Activated CD4-positive, alpha-beta memory T cell treated with anti-CD3 and anti-CD28 coated beads for 36 hours (primary cell): ENCODE measurements around the gene FAXDC2. TPM values are rescaled to one million over a fixed set of nuclear protein-coding genes. Genes with fewer than 3 reads are reported as not detected.

Source experiments
- CTCF ChIA-PET: fragments of 350-600 bp; sonication (Branson Sonifier 250); formaldehyde crosslinking; loops from one replicate; lab custom pipeline; 2021; ENCODE audit warnings: antibody characterized with exemption, inconsistent platforms; lab: Charles Lee
- POLR2A ChIA-PET: fragments of 350-600 bp; sonication (Branson Sonifier 250); formaldehyde crosslinking; loops from one replicate; lab custom pipeline; 2021; ENCODE audit warnings: antibody characterized with exemption; lab: Charles Lee
- DNase-seq: peaks from one replicate; pipeline ENCODE4 v3.0.0-alpha.2; 2020
- H3K27ac Mint-ChIP-seq: one replicate; pipeline ENCODE4 v1.8.0; 2021; ENCODE audit warnings: mixed read lengths
- H3K27me3 Mint-ChIP-seq: one replicate; pipeline ENCODE4 v1.8.0; 2021; ENCODE audit warnings: mixed read lengths
- H3K36me3 Mint-ChIP-seq: one replicate; pipeline ENCODE4 v1.8.0; 2021; ENCODE audit warnings: mixed read lengths
- H3K4me1 Mint-ChIP-seq: one replicate; pipeline ENCODE4 v1.8.0; 2021; ENCODE audit warnings: low read depth, mixed read lengths
- H3K4me3 Mint-ChIP-seq: one replicate; pipeline ENCODE4 v1.8.0; 2021; ENCODE audit warnings: mild to moderate bottlenecking, mixed read lengths
- H3K9me3 Mint-ChIP-seq: one replicate; pipeline ENCODE4 v1.8.0; 2021; ENCODE audit warnings: mixed read lengths
- intact Hi-C: fragments of 100-400 bp; cut with micrococcal nuclease; formaldehyde crosslinking; loops from one replicate; pipeline ENCODE4 v1.15.1; 2023
- total RNA-seq, 2 experiments: library from RNA; stranded (reverse); gene quantifications; one replicate each; pipeline ENCODE4 v1.2.3, GENCODE V29; 2021

FAXDC2 gene
- total RNA-seq, 2 experiments from 2014 or later, result not detected

- Mint-ChIP-seq H3K27me3 (no peaks in the 10 kb centered on the region), H3K4me1 (peaks cover 15% of the 10 kb centered on the region), H3K36me3 (peaks cover 66% of the 10 kb centered on the region), H3K9me3 (no peaks in the 10 kb centered on the region), H3K4me3 (no peak overlapping the region), H3K27ac (no peak overlapping the region)
- ChIA-PET POLR2A (no interaction called here), CTCF (interaction anchor here (5.8 kb wide), 1 partner anchor 161 kb away, joined by 35 read pairs; no protein-coding TSS in a partner anchor)
- intact Hi-C loops, result loop anchor here (1.0 to 2.0 kb wide), 2 partner anchors 53 to 162 kb away; no protein-coding TSS in a partner anchor
- peak; percentile 75 for DNase-seq
These were observed 38.5 kb downstream of the FAXDC2 start for GRCh38 chr5:154811653-154812465.

GRCh38 chr5:154811239-154811638 is 39.2 kb downstream of the FAXDC2 start:
- CTCF ChIA-PET, result interaction anchor here (5.8 kb wide), 1 partner anchor 161 kb away, joined by 35 read pairs; no protein-coding TSS in a partner anchor
- no peak overlapping the region for H3K27ac Mint-ChIP-seq

GRCh38 chr5:154806176-154806575 is 44.2 kb downstream of the FAXDC2 start:
- Mint-ChIP-seq H3K36me3 (peaks cover 61% of the 10 kb centered on the region), H3K9me3 (no peaks in the 10 kb centered on the region), H3K4me1 (peaks cover under 1% of the 10 kb centered on the region), H3K27ac (no peak overlapping the region), H3K4me3 (no peak overlapping the region), H3K27me3 (no peaks in the 10 kb centered on the region)
- intact Hi-C loops, result no loop called here
- ChIA-PET POLR2A (no interaction called here), CTCF (interaction anchor here (1.2 kb wide), 1 partner anchor 156 kb away, joined by 3 read pairs; no protein-coding TSS in a partner anchor)
- no peak for DNase-seq

More at GRCh38 chr5:154811239-154811638, 39.2 kb downstream of the FAXDC2 start:
- no peaks in the 10 kb centered on the region for H3K9me3 Mint-ChIP-seq
- H3K27me3 Mint-ChIP-seq, result no peaks in the 10 kb centered on the region
- no peak overlapping the region for H3K4me3 Mint-ChIP-seq
- DNase-seq, result no peak
- POLR2A ChIA-PET, result no interaction called here
- intact Hi-C loops, result no loop called here
- peaks cover 15% of the 10 kb centered on the region for H3K4me1 Mint-ChIP-seq
- peaks cover 60% of the 10 kb centered on the region for H3K36me3 Mint-ChIP-seq

GRCh38 chr5:154802050-154802449 is 48.4 kb downstream of the FAXDC2 start:
- peaks cover 5% of the 10 kb centered on the region for H3K4me1 Mint-ChIP-seq
- H3K9me3 Mint-ChIP-seq, result no peaks in the 10 kb centered on the region
- H3K27me3 Mint-ChIP-seq, result no peaks in the 10 kb centered on the region
- peaks cover 64% of the 10 kb centered on the region for H3K36me3 Mint-ChIP-seq
- intact Hi-C loops, result no loop called here
- ChIA-PET POLR2A (interaction anchor here (1.0 kb wide), 1 partner anchor 12 kb away, joined by 4 read pairs; no protein-coding TSS in a partner anchor), CTCF (no interaction called here)
- H3K27ac Mint-ChIP-seq, result no peak overlapping the region
- H3K4me3 Mint-ChIP-seq, result no peak overlapping the region
- no peak for DNase-seq

GRCh38 chr5:154801083-154801482 is 49.3 kb downstream of the FAXDC2 start:
- Mint-ChIP-seq H3K9me3 (no peaks in the 10 kb centered on the region), H3K4me1 (peaks cover 5% of the 10 kb centered on the region), H3K36me3 (peaks cover 71% of the 10 kb centered on the region), H3K27ac (peak overlapping the region; percentile 39), H3K27me3 (no peaks in the 10 kb centered on the region), H3K4me3 (no peak overlapping the region)
- POLR2A ChIA-PET, result no interaction called here
- CTCF ChIA-PET, result no interaction called here
- DNase-seq, result no peak
- intact Hi-C loops, result no loop called here

- intact Hi-C loops, result no loop called here
- CTCF ChIA-PET, result no interaction called here
- H3K4me3 Mint-ChIP-seq, result no peak overlapping the region
- peak overlapping the region; percentile 64 for H3K27ac Mint-ChIP-seq
- H3K27me3 Mint-ChIP-seq, result no peaks in the 10 kb centered on the region
- H3K36me3 Mint-ChIP-seq, result peaks cover 66% of the 10 kb centered on the region
- H3K9me3 Mint-ChIP-seq, result no peaks in the 10 kb centered on the region
- POLR2A ChIA-PET, result no interaction called here
- H3K4me1 Mint-ChIP-seq, result peaks cover 5% of the 10 kb centered on the region
- no peak for DNase-seq
These were observed 49.8 kb downstream of the FAXDC2 start for GRCh38 chr5:154800582-154800981.

GRCh38 chr5:154797762-154798161 is 52.6 kb downstream of the FAXDC2 start:
- no peak overlapping the region for H3K4me3 Mint-ChIP-seq
- no peaks in the 10 kb centered on the region for H3K27me3 Mint-ChIP-seq
- H3K27ac Mint-ChIP-seq, result no peak overlapping the region
- no peak for DNase-seq
- H3K9me3 Mint-ChIP-seq, result no peaks in the 10 kb centered on the region
- intact Hi-C loops, result no loop called here
- POLR2A ChIA-PET, result no interaction called here
- CTCF ChIA-PET, result no interaction called here
- peaks cover 61% of the 10 kb centered on the region for H3K36me3 Mint-ChIP-seq
- peaks cover 5% of the 10 kb centered on the region for H3K4me1 Mint-ChIP-seq

- POLR2A ChIA-PET, result no interaction called here
These were observed 55.2 kb downstream of the FAXDC2 start for GRCh38 chr5:154795235-154795596.

GRCh38 chr5:154794525-154795234 is 55.7 kb downstream of the FAXDC2 start:
- Mint-ChIP-seq H3K4me1 (no peaks in the 10 kb centered on the region), H3K27me3 (no peaks in the 10 kb centered on the region), H3K36me3 (peaks cover 49% of the 10 kb centered on the region), H3K27ac (no peak overlapping the region), H3K9me3 (no peaks in the 10 kb centered on the region), H3K4me3 (no peak overlapping the region)
- DNase-seq, result no peak
- CTCF ChIA-PET, result no interaction called here
- POLR2A ChIA-PET, result no interaction called here
- intact Hi-C loops, result no loop called here

More at GRCh38 chr5:154795235-154795596, 55.2 kb downstream of the FAXDC2 start:
- H3K27ac Mint-ChIP-seq, result no peak overlapping the region
- no peaks in the 10 kb centered on the region for H3K27me3 Mint-ChIP-seq
- no peak overlapping the region for H3K4me3 Mint-ChIP-seq
- H3K36me3 Mint-ChIP-seq, result peaks cover 49% of the 10 kb centered on the region
- CTCF ChIA-PET, result no interaction called here
- H3K4me1 Mint-ChIP-seq, result peaks cover 1% of the 10 kb centered on the region
- intact Hi-C loops, result no loop called here
- H3K9me3 Mint-ChIP-seq, result no peaks in the 10 kb centered on the region
- DNase-seq, result no peak

GRCh38 chr5:154793599-154794524 is 56.5 kb downstream of the FAXDC2 start:
- CTCF ChIA-PET, result no interaction called here
- H3K27me3 Mint-ChIP-seq, result no peaks in the 10 kb centered on the region
- peaks cover 42% of the 10 kb centered on the region for H3K36me3 Mint-ChIP-seq
- POLR2A ChIA-PET, result no interaction called here
- H3K4me3 Mint-ChIP-seq, result no peak overlapping the region
- H3K9me3 Mint-ChIP-seq, result no peaks in the 10 kb centered on the region
- H3K4me1 Mint-ChIP-seq, result no peaks in the 10 kb centered on the region
- intact Hi-C loops, result no loop called here
- no peak overlapping the region for H3K27ac Mint-ChIP-seq
- no peak for DNase-seq

- POLR2A ChIA-PET, result no interaction called here
- no peaks in the 10 kb centered on the region for H3K9me3 Mint-ChIP-seq
- no peak overlapping the region for H3K27ac Mint-ChIP-seq
- intact Hi-C loops, result no loop called here
- H3K27me3 Mint-ChIP-seq, result no peaks in the 10 kb centered on the region
- peaks cover 35% of the 10 kb centered on the region for H3K36me3 Mint-ChIP-seq
- DNase-seq, result no peak
- CTCF ChIA-PET, result no interaction called here
- no peak overlapping the region for H3K4me3 Mint-ChIP-seq
- peaks cover 19% of the 10 kb centered on the region for H3K4me1 Mint-ChIP-seq
These were observed 58.9 kb downstream of the FAXDC2 start for GRCh38 chr5:154791535-154791934.
